Cerebellar nuclear complex (tissue), 1 donor: ENCODE results near the gene OR5AP2.
"Not testable (repeated sequence)": the region's sequence is repeated elsewhere in the genome, so short reads cannot be mapped to it uniquely, and the experiment has no call there.

Source experiments
- DNase-seq, 2 experiments: peaks; one replicate each; lab custom pipeline; 2025; lab: John Stamatoyannopoulos, UW

Gene OR5AP2

GRCh38 chr11:56642339-56642738, at the start of gene OR5AP2:
Gene OR5AP2 (minus strand): TSS chr11:56642439. CDS start chr11:56642439, 0 bp downstream.
- no peak for DNase-seq

- DNase-seq, result not testable (repeated sequence)
Observed at GRCh38 chr11:56691179-56691578, 48.9 kb upstream of the OR5AP2 start.

- DNase-seq, result no peak
Observed at GRCh38 chr11:56688554-56689100, 46.4 kb upstream of the OR5AP2 start.

GRCh38 chr11:56670984-56671383, 28.7 kb upstream of the OR5AP2 start:
- DNase-seq, result no peak

- DNase-seq, result no peak
Observed at GRCh38 chr11:56663386-56663785, 21.1 kb upstream of the OR5AP2 start, which contains the start of gene OR5AR1. Gene OR5AR1 (plus strand): TSS chr11:56663686. CDS start chr11:56663686, 0 bp downstream.

GRCh38 chr11:56659755-56660154, 17.5 kb upstream of the OR5AP2 start:
- no peak for DNase-seq

GRCh38 chr11:56637500-56637899, 4.7 kb downstream of the OR5AP2 start:
- DNase-seq, result no peak

- DNase-seq, result no peak
Observed at GRCh38 chr11:56636861-56637260, 5.4 kb downstream of the OR5AP2 start.

GRCh38 chr11:56632329-56632728, 9.9 kb downstream of the OR5AP2 start:
- DNase-seq, result no peak

- DNase-seq, result no peak
Observed at GRCh38 chr11:56625946-56626345, 16.3 kb downstream of the OR5AP2 start.

GRCh38 chr11:56624661-56625110, 17.6 kb downstream of the OR5AP2 start:
- DNase-seq, result no peak

- no peak for DNase-seq
Observed at GRCh38 chr11:56611174-56611573, 31.1 kb downstream of the OR5AP2 start.

GRCh38 chr11:56592088-56592717, 50.0 kb downstream of the OR5AP2 start:
- not testable (repeated sequence) for DNase-seq
